ENCODE measurements around the gene UBE2S. TPM values are rescaled to one million over a fixed set of nuclear protein-coding genes. Genes with fewer than 3 reads are reported as not detected.

The UBE2S gene
- total RNA-seq, 1 donor from 2014 or later = 11.0 TPM

DNA sequence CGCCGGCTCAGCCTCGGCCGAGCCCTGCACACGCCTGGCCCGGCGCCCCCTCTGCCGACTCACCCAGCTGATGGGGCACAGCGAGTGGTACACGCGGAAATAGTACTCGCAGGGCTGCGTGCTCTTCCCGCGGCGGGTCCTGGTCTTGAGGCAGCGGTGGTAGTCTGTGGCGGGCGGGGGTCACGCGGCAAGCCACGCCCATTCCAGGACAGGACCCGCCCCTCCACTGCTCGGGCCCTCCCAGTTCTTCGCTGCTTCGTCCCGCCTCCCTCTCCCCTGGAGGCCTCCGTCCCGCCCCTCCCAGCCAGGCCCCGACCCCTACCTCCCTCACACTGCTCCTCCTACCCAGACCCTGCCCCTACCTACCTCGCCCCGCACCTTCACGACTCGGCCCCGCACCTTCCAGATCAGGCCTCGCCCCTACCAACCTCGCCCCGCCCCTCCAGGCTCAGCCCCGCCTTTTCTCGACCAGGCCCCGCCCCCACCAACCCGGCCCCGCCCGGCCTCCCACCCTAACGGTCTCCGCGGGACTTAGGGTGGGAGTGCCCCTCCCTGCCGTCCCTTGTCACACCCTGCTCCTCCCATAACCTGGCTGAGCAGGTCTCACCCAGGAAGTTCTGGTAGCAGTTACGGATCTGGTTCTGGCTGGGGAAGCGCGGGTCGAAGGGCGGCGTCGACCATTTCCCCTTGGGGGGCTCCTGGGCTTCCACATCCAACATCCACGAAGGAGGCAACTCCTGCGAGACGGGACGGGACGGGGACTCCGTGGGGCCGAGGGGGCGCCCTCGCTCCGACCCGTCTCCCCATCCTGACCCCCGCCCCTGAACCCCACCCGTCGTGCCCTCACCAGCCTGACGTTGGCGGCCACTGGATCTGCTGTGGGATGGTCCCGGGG, 53.5 kb downstream of the UBE2S start:
- Histone ChIP-seq H3K4me1 (ENCODE audit: control insufficient read depth in 3 of 3, insufficient read depth in 3 of 3, low read length in 3 of 3) (peaks cover 8 to 10% (median 10%) of the 10 kb centered on the region in 3 donors), H3K27ac (ENCODE audit: low read depth, low read length) (no peak overlapping the region), H3K36me3 (ENCODE audit: control insufficient read depth in 3 of 3, insufficient read depth in 3 of 3, low read length in 3 of 3) (no peaks in the 10 kb centered on the region), H3K27me3 (ENCODE audit: control insufficient read depth in 3 of 3, insufficient read depth in 3 of 3, low read length in 3 of 3) (peaks cover 52 to 56% (median 55%) of the 10 kb centered on the region in 3 donors), H3K9ac (ENCODE audit: low read depth in 1 of 3, low read length in 3 of 3) (no peak overlapping the region), H3K4me3 (ENCODE audit: low read length in 3 of 3) (peak overlapping the region; percentile 30 to 60 (median 45)), H3K9me3 (ENCODE audit: control insufficient read depth in 3 of 3, low read length in 3 of 3) (no peaks in the 10 kb centered on the region)

DNA sequence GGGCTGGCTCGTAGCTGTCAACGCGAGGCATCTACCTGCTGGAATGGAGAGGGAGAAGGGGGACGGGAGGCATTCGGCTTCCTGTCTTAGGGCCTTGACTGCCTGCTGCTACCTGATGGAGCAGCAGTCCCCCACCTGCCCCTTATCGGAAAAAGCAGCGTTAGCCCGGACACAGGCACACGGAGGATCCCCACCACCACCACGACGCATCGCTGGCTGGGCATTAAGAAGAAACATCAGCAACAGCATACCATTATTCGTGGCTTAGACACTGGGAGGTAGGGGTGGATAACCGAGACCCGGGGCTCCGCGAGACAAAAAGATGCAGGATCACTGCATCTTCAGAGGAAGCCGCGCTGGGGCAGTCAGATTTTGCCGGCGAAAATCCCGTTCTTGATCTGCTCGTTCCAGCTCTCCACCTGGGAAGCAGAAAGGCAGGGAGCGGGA, 54.2 kb downstream of the UBE2S start:
- Histone ChIP-seq H3K27me3 (ENCODE audit: control insufficient read depth in 3 of 3, insufficient read depth in 3 of 3, low read length in 3 of 3) (peaks cover 52 to 55% (median 53%) of the 10 kb centered on the region in 3 donors), H3K4me3 (ENCODE audit: low read length in 3 of 3) (peak overlapping the region; percentile 30 to 60 (median 45)), H3K4me1 (ENCODE audit: control insufficient read depth in 3 of 3, insufficient read depth in 3 of 3, low read length in 3 of 3) (peaks cover 8 to 10% (median 10%) of the 10 kb centered on the region in 3 donors), H3K9ac (ENCODE audit: low read depth in 1 of 3, low read length in 3 of 3) (no peak overlapping the region), H3K36me3 (ENCODE audit: control insufficient read depth in 3 of 3, insufficient read depth in 3 of 3, low read length in 3 of 3) (no peaks in the 10 kb centered on the region), H3K27ac (ENCODE audit: low read depth, low read length) (no peak overlapping the region), H3K9me3 (ENCODE audit: control insufficient read depth in 3 of 3, low read length in 3 of 3) (no peaks in the 10 kb centered on the region)

DNA sequence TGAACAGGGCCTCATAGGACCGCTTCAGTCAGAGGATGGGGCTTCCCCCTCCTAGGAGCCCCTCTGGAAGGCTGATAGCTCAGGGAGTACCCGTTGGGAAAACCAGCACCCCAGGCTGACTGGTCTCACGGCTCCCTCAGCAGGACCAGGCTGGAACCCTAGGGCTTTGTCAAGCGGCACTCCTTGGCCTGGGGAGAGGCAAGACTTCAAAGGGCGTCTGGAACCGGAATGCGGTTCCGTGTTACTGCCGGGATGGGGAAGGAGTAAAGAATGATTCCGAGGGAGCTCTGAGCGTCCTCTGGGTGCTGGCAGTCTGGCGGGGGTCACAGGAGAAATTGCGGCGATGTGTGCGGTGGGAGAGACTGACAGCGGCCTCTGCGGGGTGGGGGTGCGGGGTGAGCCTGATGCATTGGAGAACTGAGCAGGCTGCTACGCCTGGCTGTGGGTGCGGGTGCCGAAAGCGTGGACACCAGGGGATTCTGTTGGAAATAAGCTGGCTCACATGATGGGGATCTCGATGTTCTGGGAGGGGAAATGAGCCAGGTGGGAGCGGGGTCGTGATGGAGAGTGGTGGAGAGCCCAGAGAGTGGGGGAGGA, 54.9 kb downstream of the UBE2S start:
- Histone ChIP-seq H3K27me3 (ENCODE audit: control insufficient read depth in 3 of 3, insufficient read depth in 3 of 3, low read length in 3 of 3) (peaks cover 51 to 53% (median 52%) of the 10 kb centered on the region in 3 donors), H3K4me3 (ENCODE audit: low read length in 3 of 3) (no peak overlapping the region)

DNA sequence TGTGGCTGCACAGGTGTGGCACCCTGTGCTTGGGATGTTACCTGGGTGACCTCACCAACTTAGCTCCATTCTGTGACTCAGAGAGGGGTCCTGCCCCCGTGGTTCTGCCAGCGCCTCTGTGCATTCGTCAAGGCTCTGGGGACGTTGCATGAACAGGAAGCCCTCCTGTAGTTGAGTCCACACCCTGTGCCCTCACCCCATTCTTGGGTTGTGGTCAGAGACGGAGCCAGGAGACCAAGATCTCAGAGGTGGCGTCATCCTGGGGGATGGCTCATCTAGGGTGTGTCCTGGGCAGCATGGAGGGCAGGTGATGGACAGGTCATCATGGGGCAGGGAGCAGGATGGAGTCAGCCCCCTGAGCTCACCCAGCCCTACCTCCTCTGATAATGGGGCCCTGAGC, 55.5 kb downstream of the UBE2S start:
- Histone ChIP-seq H3K4me1 (ENCODE audit: control insufficient read depth in 3 of 3, insufficient read depth in 3 of 3, low read length in 3 of 3) (peaks cover 8 to 10% (median 10%) of the 10 kb centered on the region in 3 donors), H3K36me3 (ENCODE audit: control insufficient read depth in 3 of 3, insufficient read depth in 3 of 3, low read length in 3 of 3) (peaks cover 0 to 5% (median 0%) of the 10 kb centered on the region in 3 donors), H3K4me3 (ENCODE audit: low read length in 3 of 3) (no peak overlapping the region), H3K27me3 (ENCODE audit: control insufficient read depth in 3 of 3, insufficient read depth in 3 of 3, low read length in 3 of 3) (peaks cover 46 to 48% (median 47%) of the 10 kb centered on the region in 3 donors), H3K9me3 (ENCODE audit: control insufficient read depth in 3 of 3, low read length in 3 of 3) (no peaks in the 10 kb centered on the region), H3K27ac (ENCODE audit: low read depth, low read length) (no peak overlapping the region), H3K9ac (ENCODE audit: low read depth in 1 of 3, low read length in 3 of 3) (no peak overlapping the region)

More for the DNA sequence above, 54.9 kb downstream of the UBE2S start:
- Histone ChIP-seq H3K9me3 (ENCODE audit: control insufficient read depth in 3 of 3, low read length in 3 of 3) (no peaks in the 10 kb centered on the region), H3K36me3 (ENCODE audit: control insufficient read depth in 3 of 3, insufficient read depth in 3 of 3, low read length in 3 of 3) (peaks cover 0 to 2% (median 0%) of the 10 kb centered on the region in 3 donors), H3K4me1 (ENCODE audit: control insufficient read depth in 3 of 3, insufficient read depth in 3 of 3, low read length in 3 of 3) (peaks cover 8 to 10% (median 10%) of the 10 kb centered on the region in 3 donors), H3K27ac (ENCODE audit: low read depth, low read length) (no peak overlapping the region), H3K9ac (ENCODE audit: low read depth in 1 of 3, low read length in 3 of 3) (no peak overlapping the region)

DNA sequence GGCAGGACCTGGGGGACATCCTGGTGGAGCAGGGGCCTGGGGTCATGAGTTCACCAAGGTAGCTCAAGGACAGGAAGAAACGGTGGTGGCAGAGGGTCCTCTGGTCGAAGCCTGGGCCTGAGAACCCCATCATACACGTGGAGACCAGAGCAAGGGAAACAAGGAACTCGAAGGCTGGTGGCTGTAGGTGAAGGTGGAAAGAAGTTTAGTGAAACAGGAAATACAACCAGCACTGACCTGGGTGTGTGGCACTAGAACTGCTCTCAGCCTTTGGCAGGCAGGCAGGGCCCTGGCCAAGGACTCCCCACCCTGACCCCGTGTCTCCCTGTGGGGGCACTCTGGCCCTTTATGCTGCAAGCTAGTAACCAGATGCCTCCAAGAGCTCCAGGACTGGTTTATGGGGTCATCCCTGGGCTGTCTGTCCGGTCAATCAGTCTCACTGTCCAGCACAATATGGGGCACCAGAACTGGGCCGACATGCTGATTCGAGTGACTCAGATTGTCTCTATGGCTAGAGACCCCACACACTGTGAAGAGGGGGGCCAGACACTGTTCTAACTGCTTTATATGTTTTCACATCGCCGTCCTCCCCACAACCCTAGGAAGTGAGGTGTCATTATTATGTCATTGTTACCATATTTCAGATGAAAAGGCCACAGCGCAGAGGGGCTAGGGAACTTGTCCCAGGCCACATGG, 56.8 kb downstream of the UBE2S start:
- Histone ChIP-seq H3K9me3 (ENCODE audit: control insufficient read depth in 3 of 3, low read length in 3 of 3) (no peaks in the 10 kb centered on the region), H3K9ac (ENCODE audit: low read depth in 1 of 3, low read length in 3 of 3) (no peak overlapping the region), H3K36me3 (ENCODE audit: control insufficient read depth in 3 of 3, insufficient read depth in 3 of 3, low read length in 3 of 3) (peaks cover 0 to 5% (median 0%) of the 10 kb centered on the region in 3 donors), H3K27me3 (ENCODE audit: control insufficient read depth in 3 of 3, insufficient read depth in 3 of 3, low read length in 3 of 3) (peaks cover 39 to 45% (median 45%) of the 10 kb centered on the region in 3 donors), H3K4me3 (ENCODE audit: low read length in 3 of 3) (no peak overlapping the region), H3K4me1 (ENCODE audit: control insufficient read depth in 3 of 3, insufficient read depth in 3 of 3, low read length in 3 of 3) (peaks cover 8 to 12% (median 10%) of the 10 kb centered on the region in 3 donors), H3K27ac (ENCODE audit: low read depth, low read length) (no peak overlapping the region)

Other genes starting within 250 kb of the UBE2S start
- gene DNAAF3, start 241.2 kb downstream of the UBE2S start, total RNA-seq = not detected
- not detected for gene SYT5, start 227.5 kb downstream of the UBE2S start, total RNA-seq
- under 0.01 TPM for gene PTPRH, start 198.3 kb downstream of the UBE2S start, total RNA-seq
- gene TMEM86B, start 179.0 kb downstream of the UBE2S start, total RNA-seq = 0.52 TPM
- gene PPP6R1, start 148.8 kb downstream of the UBE2S start, total RNA-seq = 11.0 TPM
- 10.4 TPM for gene HSPBP1, start 127.7 kb downstream of the UBE2S start, total RNA-seq
- 0.52 TPM for gene BRSK1, start 123.8 kb downstream of the UBE2S start, total RNA-seq
- 0.52 TPM for gene TMEM150B, start 82.4 kb downstream of the UBE2S start, total RNA-seq
- 8.9 TPM for gene KMT5C, start 67.9 kb downstream of the UBE2S start, total RNA-seq
- gene COX6B2, start 53.1 kb downstream of the UBE2S start, total RNA-seq = not detected
- gene GARIN5B, start 44.5 kb downstream of the UBE2S start, total RNA-seq = not detected
- not detected for gene IL11, start 37.3 kb downstream of the UBE2S start, total RNA-seq
- not detected for gene TMEM190, start 31.0 kb downstream of the UBE2S start, total RNA-seq
- not detected for gene TMEM238, start 23.5 kb downstream of the UBE2S start, total RNA-seq
- gene RPL28, start 21.9 kb downstream of the UBE2S start, total RNA-seq = 229 TPM
- not detected for gene SHISA7, start 35.5 kb upstream of the UBE2S start, total RNA-seq
- 25.1 TPM for gene ISOC2, start 53.9 kb upstream of the UBE2S start, total RNA-seq
- gene C19orf85, start 57.0 kb upstream of the UBE2S start, total RNA-seq = not detected
- 0.52 TPM for gene ZNF628, start 68.8 kb upstream of the UBE2S start, total RNA-seq
- gene NAT14, start 77.4 kb upstream of the UBE2S start, total RNA-seq = 8.4 TPM
- gene SSC5D, start 80.6 kb upstream of the UBE2S start, total RNA-seq = 17.7 TPM
- 1.0 TPM for gene SBK2, start 129.3 kb upstream of the UBE2S start, total RNA-seq
- not detected for gene SBK3, start 137.8 kb upstream of the UBE2S start, total RNA-seq
- 1.6 TPM for gene ZNF579, start 173.1 kb upstream of the UBE2S start, total RNA-seq
- gene FIZ1, start 191.7 kb upstream of the UBE2S start, total RNA-seq = under 0.01 TPM
- gene ZNF524, start 192.5 kb upstream of the UBE2S start, total RNA-seq = 4.7 TPM
- gene ZNF865, start 197.9 kb upstream of the UBE2S start, total RNA-seq = 1.0 TPM
- 8.9 TPM for gene ZNF784, start 216.8 kb upstream of the UBE2S start, total RNA-seq
- gene ZNF580, start 233.2 kb upstream of the UBE2S start, total RNA-seq = 2.1 TPM
- gene ZNF581, start 235.9 kb upstream of the UBE2S start, total RNA-seq = 17.2 TPM
- 3.1 TPM for gene CCDC106, start 240.4 kb upstream of the UBE2S start, total RNA-seq
- 52.2 TPM for gene U2AF2, start 247.2 kb upstream of the UBE2S start, total RNA-seq

Measured in skeletal muscle tissue (tissue), 4 donors.